RWPE1 (cell line): ENCODE results near the gene TYSND1.
A peak's percentile ranks its signal among the peaks of the same experiment; 100 is the strongest.

Experiments used
- CTCF ChIA-PET: fragments of 350-600 bp; sonication (Branson Sonifier 250); formaldehyde crosslinking; extraction: SDS; loops from one replicate; lab custom pipeline; 2021; lab: Yijun Ruan, JAX
- POLR2A ChIA-PET: fragments of 400-600 bp; formaldehyde crosslinking; extraction: SDS; loops from one replicate; lab custom pipeline; 2020; ENCODE audit warnings: antibody characterized with exemption; ENCODE audit not compliant: low non-redundant PET; lab: Yijun Ruan, JAX
- DNase-seq: peaks from one replicate; pipeline ENCODE4 v3.0.0; 2012; ENCODE audit warnings: low spot score
- H3K27ac ChIP-seq: fragments of 450-650 bp; 2 replicates; pipeline ENCODE4 v1.5.1; 2017
- TF ChIP-seq, protein P1 (sequence below): fragments of 450-650 bp; conservative IDR thresholded peaks from 2 replicates; pipeline ENCODE4 v1.5.1; 2017; ENCODE audit warnings: low read depth, mild to moderate bottlenecking

TYSND1 gene, protein sequence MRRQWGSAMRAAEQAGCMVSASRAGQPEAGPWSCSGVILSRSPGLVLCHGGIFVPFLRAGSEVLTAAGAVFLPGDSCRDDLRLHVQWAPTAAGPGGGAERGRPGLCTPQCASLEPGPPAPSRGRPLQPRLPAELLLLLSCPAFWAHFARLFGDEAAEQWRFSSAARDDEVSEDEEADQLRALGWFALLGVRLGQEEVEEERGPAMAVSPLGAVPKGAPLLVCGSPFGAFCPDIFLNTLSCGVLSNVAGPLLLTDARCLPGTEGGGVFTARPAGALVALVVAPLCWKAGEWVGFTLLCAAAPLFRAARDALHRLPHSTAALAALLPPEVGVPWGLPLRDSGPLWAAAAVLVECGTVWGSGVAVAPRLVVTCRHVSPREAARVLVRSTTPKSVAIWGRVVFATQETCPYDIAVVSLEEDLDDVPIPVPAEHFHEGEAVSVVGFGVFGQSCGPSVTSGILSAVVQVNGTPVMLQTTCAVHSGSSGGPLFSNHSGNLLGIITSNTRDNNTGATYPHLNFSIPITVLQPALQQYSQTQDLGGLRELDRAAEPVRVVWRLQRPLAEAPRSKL

DNA sequence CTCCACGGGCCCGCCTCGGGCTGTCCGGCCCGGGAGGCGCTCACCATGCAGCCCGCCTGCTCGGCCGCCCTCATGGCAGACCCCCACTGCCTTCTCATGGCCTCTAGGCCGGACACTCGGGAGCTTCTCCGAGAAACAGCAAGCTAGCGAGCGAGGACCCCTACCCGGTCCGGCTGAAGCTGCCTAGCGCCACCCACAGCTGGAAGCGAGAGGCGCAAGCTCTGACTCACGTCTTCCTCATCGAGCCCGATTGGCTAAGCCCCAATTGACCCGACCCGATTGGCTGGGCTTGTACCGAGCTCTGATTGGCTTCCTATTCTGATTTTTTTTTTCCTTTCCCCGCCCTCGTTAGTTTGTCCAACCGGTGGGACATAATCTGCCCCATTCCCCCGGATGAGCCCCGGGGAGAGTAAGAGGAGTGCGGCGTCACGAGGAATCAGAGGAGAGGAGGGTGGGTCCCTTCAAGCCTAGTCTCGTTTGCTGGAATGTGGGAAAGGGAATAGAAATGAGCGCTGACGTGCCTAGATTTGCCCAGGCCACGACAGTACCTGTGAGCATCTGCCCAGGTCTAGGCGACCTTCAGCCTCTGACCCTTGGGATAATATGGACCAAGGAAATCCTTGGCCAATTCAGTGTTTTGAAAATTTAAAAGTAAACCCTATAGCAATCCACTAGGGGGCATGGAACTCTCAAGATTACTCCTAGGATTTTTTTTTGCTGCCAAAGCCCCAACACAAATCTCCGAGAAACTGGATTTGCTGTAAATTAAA lies at the start of gene TYSND1:
Gene TYSND1 (minus strand): TSS at position 212 of the 770 bp plus-strand sequence. CDS start 114 bp downstream, at position 98.
- peak within 1 kb of the TSS; percentile 95 for H3K27ac ChIP-seq
- DNase-seq: peak; percentile 100
- TF ChIP-seq, protein P1, sequence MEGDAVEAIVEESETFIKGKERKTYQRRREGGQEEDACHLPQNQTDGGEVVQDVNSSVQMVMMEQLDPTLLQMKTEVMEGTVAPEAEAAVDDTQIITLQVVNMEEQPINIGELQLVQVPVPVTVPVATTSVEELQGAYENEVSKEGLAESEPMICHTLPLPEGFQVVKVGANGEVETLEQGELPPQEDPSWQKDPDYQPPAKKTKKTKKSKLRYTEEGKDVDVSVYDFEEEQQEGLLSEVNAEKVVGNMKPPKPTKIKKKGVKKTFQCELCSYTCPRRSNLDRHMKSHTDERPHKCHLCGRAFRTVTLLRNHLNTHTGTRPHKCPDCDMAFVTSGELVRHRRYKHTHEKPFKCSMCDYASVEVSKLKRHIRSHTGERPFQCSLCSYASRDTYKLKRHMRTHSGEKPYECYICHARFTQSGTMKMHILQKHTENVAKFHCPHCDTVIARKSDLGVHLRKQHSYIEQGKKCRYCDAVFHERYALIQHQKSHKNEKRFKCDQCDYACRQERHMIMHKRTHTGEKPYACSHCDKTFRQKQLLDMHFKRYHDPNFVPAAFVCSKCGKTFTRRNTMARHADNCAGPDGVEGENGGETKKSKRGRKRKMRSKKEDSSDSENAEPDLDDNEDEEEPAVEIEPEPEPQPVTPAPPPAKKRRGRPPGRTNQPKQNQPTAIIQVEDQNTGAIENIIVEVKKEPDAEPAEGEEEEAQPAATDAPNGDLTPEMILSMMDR: peak; percentile 87
- POLR2A ChIA-PET: interaction anchor here (0.6 to 1.4 kb wide), 7 partner anchors 9 to 801 kb away, joined by 3 to 5 read pairs (median 3); partner anchors contain the start of genes EIF4EBP2 and SAR1A
- CTCF ChIA-PET: interaction anchor here (0.5 to 2.9 kb wide), 20 partner anchors 11 to 1644 kb away, joined by 3 to 42 read pairs (median 4); partner anchors contain the start of genes MACROH2A2 and SAR1A

DNA sequence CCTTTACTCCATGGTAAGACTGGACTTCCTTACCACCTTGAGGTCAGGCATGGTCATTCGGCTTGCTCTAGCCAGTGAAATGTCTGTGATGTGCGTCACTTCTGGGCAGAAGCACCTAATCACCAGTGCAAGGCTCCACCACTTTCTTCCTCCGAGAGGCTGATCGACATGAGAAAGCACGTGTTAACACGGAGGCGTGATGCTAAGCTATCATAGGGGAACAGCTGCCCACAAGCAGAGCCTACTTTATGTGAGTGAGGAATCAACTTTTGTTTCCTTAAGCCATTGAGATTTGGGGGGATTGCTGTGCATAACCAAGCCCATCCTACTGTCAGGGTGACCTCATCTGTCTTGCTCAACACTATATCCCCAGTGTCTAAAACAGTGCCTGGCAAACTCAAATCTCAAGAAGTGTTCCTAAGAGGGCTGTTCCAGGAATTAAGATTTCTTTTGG lies 46.9 kb upstream of the TYSND1 start:
- TF ChIP-seq, protein P1: no peak
- CTCF ChIA-PET: interaction anchor here (0.6 kb wide), 1 partner anchor 188 kb away, joined by 3 read pairs; no protein-coding TSS in a partner anchor
- peak overlapping the region; percentile 87 for H3K27ac ChIP-seq
- POLR2A ChIA-PET: no interaction called here
- DNase-seq: no peak

DNA sequence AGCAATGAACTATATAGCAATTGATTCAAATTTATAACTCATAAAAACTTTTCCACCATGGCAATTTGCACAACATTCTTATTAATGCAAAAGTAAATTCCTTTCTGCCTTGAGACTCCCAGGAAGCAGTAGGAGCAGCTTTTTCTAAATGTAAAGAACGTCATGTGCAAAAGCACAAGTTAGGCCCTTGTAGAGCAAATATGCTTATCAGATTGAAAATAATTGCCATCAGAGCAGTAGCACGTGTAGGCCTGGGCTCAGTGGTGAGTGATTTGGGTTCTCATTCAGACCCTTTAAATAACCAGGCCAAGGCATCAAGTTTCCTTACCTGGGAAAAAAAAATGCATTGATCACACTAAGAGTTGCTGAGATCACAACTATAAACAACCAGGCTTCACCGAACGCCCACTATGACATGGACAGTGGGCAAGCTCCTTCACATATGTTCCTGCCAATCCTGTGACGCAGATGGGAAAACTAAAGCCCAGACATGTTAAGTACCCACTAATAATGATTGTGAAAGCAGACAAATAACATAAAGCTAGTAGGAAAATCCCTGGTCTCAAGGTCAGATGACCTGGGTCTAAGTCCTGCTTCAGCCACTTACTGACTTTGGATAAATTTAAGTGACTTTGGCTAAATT lies 45.9 kb upstream of the TYSND1 start:
- TF ChIP-seq, protein P1: no peak
- peak; percentile 22 for DNase-seq
- ChIA-PET POLR2A (interaction anchor here (0.7 kb wide), 1 partner anchor 524 kb away, joined by 3 read pairs; no protein-coding TSS in a partner anchor), CTCF (interaction anchor here (0.6 to 1.5 kb wide), 3 partner anchors 77 to 189 kb away, joined by 3 to 7 read pairs (median 3); no protein-coding TSS in a partner anchor)
- peak overlapping the region; percentile 87 for H3K27ac ChIP-seq

DNA sequence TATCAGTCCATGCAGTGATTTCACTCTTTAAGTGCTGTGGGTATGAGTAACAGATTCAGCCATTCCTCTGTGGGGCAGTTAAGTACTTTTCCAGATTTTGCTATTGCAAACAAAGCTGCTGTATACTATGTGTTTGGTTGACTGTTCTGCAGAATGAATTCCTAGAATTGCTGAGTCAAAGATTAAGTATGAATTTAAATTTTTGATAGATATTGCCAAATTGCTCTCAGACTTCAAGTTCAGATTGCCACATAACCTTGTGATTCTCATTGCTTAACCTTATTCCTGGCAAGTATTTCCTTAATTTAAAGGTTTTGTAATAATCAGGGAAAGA lies 45.4 kb upstream of the TYSND1 start:
- ChIA-PET POLR2A (no interaction called here), CTCF (interaction anchor here (1.0 to 1.5 kb wide), 2 partner anchors 76 to 173 kb away, joined by 3 to 7 read pairs; no protein-coding TSS in a partner anchor)
- DNase-seq: peak; percentile 55
- H3K27ac ChIP-seq: no peak overlapping the region
- TF ChIP-seq, protein P1: no peak

DNA sequence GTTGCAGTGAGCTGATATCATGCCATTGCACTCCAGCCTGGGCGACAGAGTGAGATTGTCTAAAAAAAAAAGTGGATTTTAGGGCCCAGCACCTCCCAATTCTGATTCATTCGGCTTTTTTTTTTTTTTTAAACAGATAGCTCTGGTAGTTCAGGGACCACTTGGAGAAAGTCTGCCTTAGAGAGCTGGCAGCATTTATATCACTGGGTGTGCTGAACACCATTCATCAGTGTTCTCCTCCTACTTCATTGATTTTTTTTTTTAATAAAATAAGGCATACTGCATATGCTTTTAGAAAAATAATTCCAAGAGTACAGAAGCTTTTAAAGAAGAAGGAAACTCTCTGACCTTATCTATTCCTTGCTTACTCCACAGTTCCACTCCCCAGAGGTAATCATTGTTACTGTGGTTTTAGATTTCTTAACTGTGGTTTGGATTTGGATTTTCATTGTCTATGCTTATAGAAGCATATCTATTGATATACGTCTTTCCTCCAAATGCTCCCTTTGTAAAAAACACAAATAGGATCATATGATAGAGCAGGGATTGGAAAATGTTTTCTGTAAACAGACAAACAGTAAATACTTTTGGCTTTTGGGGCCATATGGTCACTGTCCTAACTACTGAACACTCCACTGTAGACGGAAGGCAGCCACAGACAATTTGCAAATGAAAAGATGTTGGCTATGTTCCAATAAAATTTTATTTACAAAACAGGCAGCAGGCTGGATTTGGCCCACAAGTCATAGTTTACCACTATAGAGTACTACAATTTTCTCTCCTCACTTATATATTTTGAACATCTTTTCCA lies 44.9 kb upstream of the TYSND1 start:
- H3K27ac ChIP-seq: peak overlapping the region; percentile 77
- ChIA-PET CTCF (interaction anchor here (0.6 to 1.5 kb wide), 5 partner anchors 30 to 555 kb away, joined by 3 to 7 read pairs (median 4); no protein-coding TSS in a partner anchor), POLR2A (no interaction called here)
- TF ChIP-seq, protein P1: no peak
- no peak for DNase-seq
